ENCODE data around the gene DNAL4. TPM values are rescaled to one million over a fixed set of nuclear protein-coding genes. Genes with fewer than 3 reads are reported as not detected.

The DNAL4 gene
- total and polyA plus RNA-seq, 10 of the 15 experiments (the other 5 are each of a cell fraction or from before 2014, with no cell fraction given), result 0.35 to 8.5 (median 6.3) TPM; not detected in 1

DNA sequence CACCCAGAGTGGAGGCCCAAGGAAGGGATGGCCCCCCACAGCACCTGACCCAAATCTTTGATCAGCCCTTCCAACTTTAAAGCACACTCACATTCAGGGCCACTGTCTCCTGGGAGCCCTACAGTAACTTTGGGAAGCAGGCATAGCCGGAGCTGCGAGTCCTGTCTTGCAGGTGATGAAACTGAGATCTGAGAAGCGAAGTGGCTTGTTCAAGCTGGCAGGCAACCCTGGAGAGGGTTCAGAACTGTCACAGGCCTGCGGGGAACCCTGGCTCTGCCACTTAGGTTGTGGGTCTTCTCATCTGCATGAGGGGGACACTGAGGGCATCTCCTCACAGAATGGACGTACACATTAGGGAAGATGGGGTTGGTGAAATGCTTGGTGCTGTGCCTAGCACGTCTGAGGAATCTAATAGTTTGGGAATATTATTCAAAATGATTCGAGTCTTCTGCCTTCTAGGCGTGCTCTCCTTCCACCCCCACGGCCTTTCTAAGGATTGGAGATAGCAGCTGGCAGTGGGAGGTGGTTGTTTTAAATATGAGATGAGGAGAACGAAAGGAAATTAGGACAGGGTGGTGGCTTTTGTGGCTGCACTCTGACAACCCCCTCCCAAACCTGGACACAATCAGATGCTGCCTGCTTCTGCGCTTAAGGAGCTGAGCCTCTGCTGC is 19.3 kb downstream of the DNAL4 start:
- in situ Hi-C loops (cut with MboI), result no loop called here
- Histone ChIP-seq H3K9me3 (replicated peaks; ENCODE audit: control insufficient read depth, insufficient read depth, low read length) (no peaks in the 10 kb centered on the region), H2AFZ (ENCODE audit: control insufficient read depth, low read depth, low read length) (no peak overlapping the region), H3K9ac (ENCODE audit: control insufficient read depth, insufficient read depth, low read length) (no peak overlapping the region), H4K20me1 (ENCODE audit: control insufficient read depth, insufficient read depth) (no peaks in the 10 kb centered on the region), H3K4me1 (ENCODE audit: control insufficient read depth, insufficient read depth, low read length) (no peaks in the 10 kb centered on the region), H3K27me3 (replicated peaks in 1 of 2; ENCODE audit: control insufficient read depth in 2 of 2, insufficient read depth in 2 of 2, low read length in 1 of 2) (no peaks in the 10 kb centered on the region), H3K79me2 (ENCODE audit: control insufficient read depth, insufficient read depth, low read length) (no peaks in the 10 kb centered on the region), H3K4me3 (no peak overlapping the region), H3K36me3 (ENCODE audit: control insufficient read depth in 2 of 2, insufficient read depth in 2 of 2, low read length in 1 of 2) (no peaks in the 10 kb centered on the region), H3K4me2 (ENCODE audit: control insufficient read depth, insufficient read depth) (no peak overlapping the region), H3K27ac (ENCODE audit: control insufficient read depth, insufficient read depth) (no peak overlapping the region)
- ATAC-seq (no peak), DNase-seq (ENCODE audit: low read depth, low spot score) (no peak), FAIRE-seq (no peak)
- BruUV-seq (replicated peaks), result no TSS peak
- ChIA-PET SMC1A (ENCODE audit: uncharacterized antibody, unreplicated experiment) (interaction anchor here (1.0 kb wide), 1 partner anchor 50 kb away, joined by 3 read pairs; no protein-coding TSS in a partner anchor), POLR2A (no interaction called here), CTCF (no interaction called here), RAD21 (ENCODE audit: unreplicated experiment) (no interaction called here)
- 23% methylated on average over 11 of the region's 11 CpGs for WGBS (ENCODE audit: insufficient coverage, insufficient replicate concordance, low lambda C conversion rate, missing lambda C conversion rate)
- no peak for TF ChIP-seq JUNB (IDR thresholded peaks at IDR 0.05)
- TF ChIP-seq ZNF622 (IDR thresholded peaks at IDR 0.05), result no peak
- TF ChIP-seq RFX5 (IDR thresholded peaks at IDR 0.05; ENCODE audit: low read depth, low read length), result no peak
- no peak for TF ChIP-seq ZNF217 (IDR thresholded peaks at IDR 0.05)
- TF ChIP-seq SMAD5 (IDR thresholded peaks at IDR 0.05; ENCODE audit: low read depth), result no peak
- TF ChIP-seq RAD51 (IDR thresholded peaks at IDR 0.05), result no peak
- intact Hi-C loops (cut with micrococcal nuclease; ENCODE audit: unreplicated experiment), result no loop called here

DNA sequence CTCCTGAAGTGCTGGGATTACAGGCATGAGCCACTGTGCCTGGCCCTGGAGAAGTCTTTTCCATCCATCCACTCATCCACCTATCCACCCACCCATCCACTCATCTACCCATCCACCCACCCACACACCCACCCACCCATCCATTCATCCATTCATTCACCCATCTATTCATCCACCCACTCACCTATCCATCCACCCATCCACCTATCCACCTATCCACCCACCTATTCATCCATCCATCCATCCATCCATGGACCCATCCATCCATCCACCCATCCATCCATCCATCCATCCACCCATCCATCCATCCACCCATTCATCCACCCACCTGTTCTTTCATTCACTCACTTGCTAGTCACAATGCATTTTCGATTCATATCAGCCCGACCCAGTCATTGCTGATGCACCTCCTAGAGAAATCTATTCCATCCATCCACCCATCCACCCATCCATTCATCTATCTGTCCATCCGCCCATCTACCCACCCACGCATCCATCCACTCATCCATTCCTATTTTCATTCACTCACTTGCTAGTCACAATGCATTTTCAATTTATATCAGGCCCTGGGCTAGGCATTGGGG is 20.5 kb downstream of the DNAL4 start:
- no peak for DNase-seq (ENCODE audit: low read depth, low spot score)
- ATAC-seq, result no peak
- no peaks in the 10 kb centered on the region for H3K27me3 ChIP-seq (replicated peaks in 1 of 2; ENCODE audit: control insufficient read depth in 2 of 2, insufficient read depth in 2 of 2, low read length in 1 of 2)
- no peak overlapping the region for H2AFZ ChIP-seq (ENCODE audit: control insufficient read depth, low read depth, low read length)
- H3K4me2 ChIP-seq (ENCODE audit: control insufficient read depth, insufficient read depth), result no peak overlapping the region
- no peaks in the 10 kb centered on the region for H3K36me3 ChIP-seq (ENCODE audit: control insufficient read depth in 2 of 2, insufficient read depth in 2 of 2, low read length in 1 of 2)
- TF ChIP-seq, protein P1, sequence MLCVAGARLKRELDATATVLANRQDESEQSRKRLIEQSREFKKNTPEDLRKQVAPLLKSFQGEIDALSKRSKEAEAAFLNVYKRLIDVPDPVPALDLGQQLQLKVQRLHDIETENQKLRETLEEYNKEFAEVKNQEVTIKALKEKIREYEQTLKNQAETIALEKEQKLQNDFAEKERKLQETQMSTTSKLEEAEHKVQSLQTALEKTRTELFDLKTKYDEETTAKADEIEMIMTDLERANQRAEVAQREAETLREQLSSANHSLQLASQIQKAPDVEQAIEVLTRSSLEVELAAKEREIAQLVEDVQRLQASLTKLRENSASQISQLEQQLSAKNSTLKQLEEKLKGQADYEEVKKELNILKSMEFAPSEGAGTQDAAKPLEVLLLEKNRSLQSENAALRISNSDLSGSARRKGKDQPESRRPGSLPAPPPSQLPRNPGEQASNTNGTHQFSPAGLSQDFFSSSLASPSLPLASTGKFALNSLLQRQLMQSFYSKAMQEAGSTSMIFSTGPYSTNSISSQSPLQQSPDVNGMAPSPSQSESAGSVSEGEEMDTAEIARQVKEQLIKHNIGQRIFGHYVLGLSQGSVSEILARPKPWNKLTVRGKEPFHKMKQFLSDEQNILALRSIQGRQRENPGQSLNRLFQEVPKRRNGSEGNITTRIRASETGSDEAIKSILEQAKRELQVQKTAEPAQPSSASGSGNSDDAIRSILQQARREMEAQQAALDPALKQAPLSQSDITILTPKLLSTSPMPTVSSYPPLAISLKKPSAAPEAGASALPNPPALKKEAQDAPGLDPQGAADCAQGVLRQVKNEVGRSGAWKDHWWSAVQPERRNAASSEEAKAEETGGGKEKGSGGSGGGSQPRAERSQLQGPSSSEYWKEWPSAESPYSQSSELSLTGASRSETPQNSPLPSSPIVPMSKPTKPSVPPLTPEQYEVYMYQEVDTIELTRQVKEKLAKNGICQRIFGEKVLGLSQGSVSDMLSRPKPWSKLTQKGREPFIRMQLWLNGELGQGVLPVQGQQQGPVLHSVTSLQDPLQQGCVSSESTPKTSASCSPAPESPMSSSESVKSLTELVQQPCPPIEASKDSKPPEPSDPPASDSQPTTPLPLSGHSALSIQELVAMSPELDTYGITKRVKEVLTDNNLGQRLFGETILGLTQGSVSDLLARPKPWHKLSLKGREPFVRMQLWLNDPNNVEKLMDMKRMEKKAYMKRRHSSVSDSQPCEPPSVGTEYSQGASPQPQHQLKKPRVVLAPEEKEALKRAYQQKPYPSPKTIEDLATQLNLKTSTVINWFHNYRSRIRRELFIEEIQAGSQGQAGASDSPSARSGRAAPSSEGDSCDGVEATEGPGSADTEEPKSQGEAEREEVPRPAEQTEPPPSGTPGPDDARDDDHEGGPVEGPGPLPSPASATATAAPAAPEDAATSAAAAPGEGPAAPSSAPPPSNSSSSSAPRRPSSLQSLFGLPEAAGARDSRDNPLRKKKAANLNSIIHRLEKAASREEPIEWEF (IDR thresholded peaks at IDR 0.05; ENCODE audit: insufficient replicate concordance, low read depth, low read length), result no peak
- TF ChIP-seq SREBF2 (IDR thresholded peaks at IDR 0.05; ENCODE audit: low read length), result no peak
- TF ChIP-seq ZNF622 (IDR thresholded peaks at IDR 0.05), result no peak
- TF ChIP-seq ZNF207 (IDR thresholded peaks at IDR 0.05; ENCODE audit: borderline replicate concordance), result no peak
- no peaks in the 10 kb centered on the region for H3K4me1 ChIP-seq (ENCODE audit: control insufficient read depth, insufficient read depth, low read length)
- no peak for FAIRE-seq
- intact Hi-C loops (cut with micrococcal nuclease; ENCODE audit: unreplicated experiment), result no loop called here
- BruUV-seq (replicated peaks), result no TSS peak
- no peaks in the 10 kb centered on the region for H3K9me3 ChIP-seq (replicated peaks; ENCODE audit: control insufficient read depth, insufficient read depth, low read length)
- ChIA-PET SMC1A (ENCODE audit: uncharacterized antibody, unreplicated experiment) (no interaction called here), CTCF (no interaction called here), POLR2A (interaction anchor here (0.7 kb wide), 2 partner anchors 12 to 85 kb away, joined by 4 read pairs; no protein-coding TSS in a partner anchor), RAD21 (ENCODE audit: unreplicated experiment) (no interaction called here)
- no peaks in the 10 kb centered on the region for H4K20me1 ChIP-seq (ENCODE audit: control insufficient read depth, insufficient read depth)
- no peak overlapping the region for H3K4me3 ChIP-seq
- no peak overlapping the region for H3K9ac ChIP-seq (ENCODE audit: control insufficient read depth, insufficient read depth, low read length)
- no peaks in the 10 kb centered on the region for H3K79me2 ChIP-seq (ENCODE audit: control insufficient read depth, insufficient read depth, low read length)
- in situ Hi-C loops (cut with MboI), result no loop called here
- no peak overlapping the region for H3K27ac ChIP-seq (ENCODE audit: control insufficient read depth, insufficient read depth)
- 51% methylated on average over 4 of the region's 4 CpGs for WGBS (ENCODE audit: insufficient coverage, insufficient replicate concordance, low lambda C conversion rate, missing lambda C conversion rate)
